ENCODE data around the gene RDH11.

RDH11 gene

GRCh38 chr14:67703997-67704396, 8.4 kb upstream of the RDH11 start:
- peak overlapping the region; percentile 99 for H3K27ac ChIP-seq
- TF ChIP-seq CTCF (conservative IDR thresholded peaks at IDR 0.05) = no peak

GRCh38 chr14:67701492-67701891, 5.9 kb upstream of the RDH11 start, which contains the start of gene RDH12:
Gene RDH12, plus strand, starts transcription at chr14:67701886. Its CDS starts 20,757 bp downstream, at chr14:67722643.
- peak within 1 kb of the TSS; percentile 99 for H3K27ac ChIP-seq

GRCh38 chr14:67698179-67698578, 2.6 kb upstream of the RDH11 start:
- H3K27ac ChIP-seq = peak overlapping the region; percentile 99
- no peak for TF ChIP-seq CTCF (conservative IDR thresholded peaks at IDR 0.05)

- no peak for TF ChIP-seq CTCF (conservative IDR thresholded peaks at IDR 0.05)
- H3K27ac ChIP-seq = peak overlapping the region; percentile 99
Observed at GRCh38 chr14:67697006-67697405, 1.4 kb upstream of the RDH11 start.

GRCh38 chr14:67694791-67695393, 672 bp downstream of the RDH11 start:
- TF ChIP-seq CTCF (conservative IDR thresholded peaks at IDR 0.05) = no peak
- peak overlapping the region; percentile 99 for H3K27ac ChIP-seq

GRCh38 chr14:67690011-67690410, 5.6 kb downstream of the RDH11 start:
- no peak for TF ChIP-seq CTCF (conservative IDR thresholded peaks at IDR 0.05)
- H3K27ac ChIP-seq = peak overlapping the region; percentile 99

- TF ChIP-seq CTCF (conservative IDR thresholded peaks at IDR 0.05) = no peak
Observed at GRCh38 chr14:67683842-67684241, 11.7 kb downstream of the RDH11 start.

GRCh38 chr14:67680941-67681340, 14.6 kb downstream of the RDH11 start:
- no peak for TF ChIP-seq CTCF (conservative IDR thresholded peaks at IDR 0.05)
- peak overlapping the region; percentile 99 for H3K27ac ChIP-seq

More at GRCh38 chr14:67683842-67684241, 11.7 kb downstream of the RDH11 start:
- H3K27ac ChIP-seq = peak overlapping the region; percentile 99
